T-helper 2 cell treated with Interferon-gamma antibody and Interleukin-4, amounts not matched to agents 5 μg/mL and 100 μg/mL, for 36 hours (primary cell): Measurements from ENCODE around the gene HNRNPK.

Source experiments
- DNase-seq: peaks from one replicate; pipeline ENCODE4 v3.0.0; 2021; ENCODE audit warnings: low spot score
- H3K27ac Mint-ChIP-seq: one replicate; pipeline ENCODE4 v1.8.0; 2021; ENCODE audit warnings: mild to moderate bottlenecking, mixed read lengths
- H3K27me3 Mint-ChIP-seq: one replicate; pipeline ENCODE4 v1.8.0; 2021; ENCODE audit warnings: low read depth, mixed read lengths
- H3K36me3 Mint-ChIP-seq: one replicate; pipeline ENCODE4 v1.8.0; 2021; ENCODE audit warnings: low read depth, mixed read lengths
- H3K4me1 Mint-ChIP-seq: one replicate; pipeline ENCODE4 v1.8.0; 2021; ENCODE audit warnings: low read depth, mixed read lengths
- H3K4me3 Mint-ChIP-seq: one replicate; pipeline ENCODE4 v1.8.0; 2022; ENCODE audit warnings: mild to moderate bottlenecking, moderate library complexity, mixed read lengths
- H3K9me3 Mint-ChIP-seq: one replicate; pipeline ENCODE4 v1.8.0; 2021; ENCODE audit warnings: mixed read lengths

HNRNPK gene

DNA sequence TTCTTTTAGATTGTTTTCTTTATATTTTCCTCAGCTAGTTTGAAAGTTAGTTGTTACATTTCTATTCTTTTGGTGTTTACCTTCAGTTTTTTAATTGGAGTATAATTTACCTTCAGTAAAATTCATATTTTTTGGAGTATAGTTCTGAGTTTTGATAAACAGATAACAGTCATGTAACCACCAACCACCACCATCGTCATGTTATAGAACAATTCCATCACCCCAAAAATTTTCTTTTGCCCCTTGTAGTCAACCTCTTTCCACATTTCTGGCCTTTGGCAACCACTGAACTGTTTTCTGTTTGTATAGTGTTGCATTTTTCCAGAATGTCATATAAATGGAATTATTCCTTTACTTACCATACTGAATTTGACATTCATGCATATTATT is 7.4 kb upstream of the HNRNPK start:
- Mint-ChIP-seq H3K36me3 (peaks cover 28% of the 10 kb centered on the region), H3K4me3 (peak overlapping the region; percentile 33), H3K27me3 (no peaks in the 10 kb centered on the region), H3K9me3 (no peaks in the 10 kb centered on the region), H3K27ac (no peak overlapping the region), H3K4me1 (peaks cover 42% of the 10 kb centered on the region)
- DNase-seq: no peak

DNA sequence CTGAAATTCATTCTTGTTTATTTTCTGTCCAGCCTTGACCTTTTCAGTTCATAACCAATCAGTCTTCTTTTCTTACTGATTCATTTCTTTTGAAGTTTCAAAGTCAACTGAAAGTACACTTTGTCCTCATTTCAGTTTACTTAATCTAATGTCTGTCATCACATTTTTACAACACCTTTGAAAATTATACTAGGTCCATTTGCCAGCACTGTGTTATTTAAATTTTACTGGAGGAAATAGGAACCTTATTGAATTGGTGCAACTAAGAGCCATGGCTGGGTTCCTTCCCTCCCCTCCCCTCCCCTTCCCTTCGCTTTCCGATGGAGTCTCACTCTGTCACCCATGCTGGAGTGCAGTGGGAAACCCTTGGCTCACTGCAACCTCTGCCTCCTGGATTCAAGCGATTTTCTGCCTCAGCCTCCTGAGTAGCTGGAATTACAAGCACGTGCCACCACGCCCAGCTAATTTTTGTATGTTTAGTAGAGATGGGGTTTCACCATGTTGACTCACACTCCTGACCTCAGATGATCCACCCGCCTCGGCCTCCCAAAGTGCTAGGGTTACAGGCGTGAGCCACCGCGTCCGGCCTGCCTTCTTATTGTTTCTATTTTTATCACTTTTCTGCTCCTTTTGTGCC is 6.9 kb upstream of the HNRNPK start:
- DNase-seq: peak; percentile 20
- H3K27me3 Mint-ChIP-seq: no peaks in the 10 kb centered on the region
- H3K27ac Mint-ChIP-seq: peak overlapping the region; percentile 67
- H3K36me3 Mint-ChIP-seq: peaks cover 28% of the 10 kb centered on the region
- H3K4me3 Mint-ChIP-seq: peak overlapping the region; percentile 33
- no peaks in the 10 kb centered on the region for H3K9me3 Mint-ChIP-seq
- H3K4me1 Mint-ChIP-seq: peaks cover 39% of the 10 kb centered on the region

- no peak overlapping the region for H3K27ac Mint-ChIP-seq
- peaks cover 39% of the 10 kb centered on the region for H3K4me1 Mint-ChIP-seq
- DNase-seq: no peak
- no peaks in the 10 kb centered on the region for H3K27me3 Mint-ChIP-seq
- H3K36me3 Mint-ChIP-seq: peaks cover 33% of the 10 kb centered on the region
- H3K9me3 Mint-ChIP-seq: no peaks in the 10 kb centered on the region
- no peak overlapping the region for H3K4me3 Mint-ChIP-seq
Measured at GRCh38 chr9:83986195-83986594, 6.2 kb upstream of the HNRNPK start.

- Mint-ChIP-seq H3K9me3 (no peaks in the 10 kb centered on the region), H3K27ac (peak overlapping the region; percentile 100), H3K4me1 (peaks cover 34% of the 10 kb centered on the region), H3K36me3 (peaks cover 41% of the 10 kb centered on the region), H3K27me3 (no peaks in the 10 kb centered on the region), H3K4me3 (peak overlapping the region; percentile 99)
- DNase-seq: peak; percentile 40
Measured at GRCh38 chr9:83981126-83981871, 1.3 kb upstream of the HNRNPK start.

- no peaks in the 10 kb centered on the region for H3K9me3 Mint-ChIP-seq
- peak within 1 kb of the TSS; percentile 99 for H3K4me3 Mint-ChIP-seq
- H3K36me3 Mint-ChIP-seq: peaks cover 48% of the 10 kb centered on the region
- H3K4me1 Mint-ChIP-seq: peaks cover 37% of the 10 kb centered on the region
- no peaks in the 10 kb centered on the region for H3K27me3 Mint-ChIP-seq
- H3K27ac Mint-ChIP-seq: peak within 1 kb of the TSS; percentile 100
- DNase-seq: peak; percentile 95
Measured at GRCh38 chr9:83980395-83981125, 545 bp upstream of the HNRNPK start, which contains the start of gene RMI1. Gene RMI1, plus strand, starts transcription at chr9:83980805. Its CDS starts 20,182 bp downstream, at chr9:84000987.

GRCh38 chr9:83978992-83979811 is 813 bp downstream of the HNRNPK start:
- Mint-ChIP-seq H3K4me3 (peak overlapping the region; percentile 99), H3K9me3 (no peaks in the 10 kb centered on the region), H3K36me3 (peaks cover 62% of the 10 kb centered on the region), H3K27me3 (no peaks in the 10 kb centered on the region), H3K4me1 (peaks cover 46% of the 10 kb centered on the region), H3K27ac (peak overlapping the region; percentile 100)
- DNase-seq: peak; percentile 82

- Mint-ChIP-seq H3K9me3 (no peaks in the 10 kb centered on the region), H3K27ac (peak overlapping the region; percentile 72), H3K4me1 (peaks cover 36% of the 10 kb centered on the region), H3K36me3 (peaks cover 74% of the 10 kb centered on the region), H3K4me3 (peak overlapping the region; percentile 99), H3K27me3 (no peaks in the 10 kb centered on the region)
- no peak for DNase-seq
Measured at GRCh38 chr9:83977196-83977595, 2.8 kb downstream of the HNRNPK start.

DNA sequence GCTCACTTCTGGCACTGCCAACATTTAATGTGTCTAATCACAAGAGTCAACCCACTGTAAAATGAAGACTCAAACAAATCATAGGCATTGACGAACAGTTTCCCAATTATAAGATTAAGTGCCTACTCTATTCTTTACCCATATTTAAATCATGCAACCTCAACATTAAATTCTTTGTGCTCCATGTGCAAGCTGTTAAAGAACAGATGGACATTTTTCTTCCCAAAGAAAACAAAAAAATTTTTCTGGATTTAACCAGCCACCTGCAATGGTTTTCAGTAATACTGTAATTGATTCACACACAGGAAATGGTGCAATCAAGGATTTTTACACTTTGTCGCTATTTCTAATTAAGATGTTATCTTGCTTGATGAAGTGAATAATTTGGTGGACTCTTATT is 3.6 kb downstream of the HNRNPK start:
- peak overlapping the region; percentile 3 for H3K27ac Mint-ChIP-seq
- peak overlapping the region; percentile 99 for H3K4me3 Mint-ChIP-seq
- DNase-seq: no peak
- H3K27me3 Mint-ChIP-seq: no peaks in the 10 kb centered on the region
- H3K9me3 Mint-ChIP-seq: no peaks in the 10 kb centered on the region
- peaks cover 79% of the 10 kb centered on the region for H3K36me3 Mint-ChIP-seq
- peaks cover 38% of the 10 kb centered on the region for H3K4me1 Mint-ChIP-seq

GRCh38 chr9:83975300-83975699 is 4.7 kb downstream of the HNRNPK start:
- Mint-ChIP-seq H3K4me3 (peak overlapping the region; percentile 55), H3K27me3 (no peaks in the 10 kb centered on the region), H3K4me1 (peaks cover 40% of the 10 kb centered on the region), H3K9me3 (no peaks in the 10 kb centered on the region), H3K27ac (peak overlapping the region; percentile 58), H3K36me3 (peaks cover 86% of the 10 kb centered on the region)
- DNase-seq: no peak

DNA sequence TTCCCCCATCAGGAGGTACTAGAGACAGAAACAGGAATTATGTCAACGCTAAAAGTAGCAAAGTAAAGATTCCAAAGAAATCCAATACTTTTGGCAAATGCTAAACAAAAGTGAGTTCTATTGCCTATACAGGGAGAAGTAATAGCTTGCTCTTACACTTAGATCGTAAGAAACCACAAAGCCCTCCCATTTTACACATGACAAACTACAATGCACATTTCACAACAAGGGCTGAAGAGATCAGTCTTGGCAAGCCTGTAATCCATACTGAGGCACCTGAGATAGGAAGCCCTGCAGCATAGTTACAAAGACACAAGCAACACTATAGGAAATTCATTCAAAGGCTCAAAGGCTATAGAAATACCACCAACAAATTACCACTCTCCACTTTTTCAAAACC is 7.7 kb downstream of the HNRNPK start:
- Mint-ChIP-seq H3K9me3 (no peaks in the 10 kb centered on the region), H3K36me3 (peaks cover 91% of the 10 kb centered on the region), H3K4me3 (no peak overlapping the region), H3K4me1 (peaks cover 33% of the 10 kb centered on the region), H3K27me3 (no peaks in the 10 kb centered on the region), H3K27ac (no peak overlapping the region)
- DNase-seq: no peak

DNA sequence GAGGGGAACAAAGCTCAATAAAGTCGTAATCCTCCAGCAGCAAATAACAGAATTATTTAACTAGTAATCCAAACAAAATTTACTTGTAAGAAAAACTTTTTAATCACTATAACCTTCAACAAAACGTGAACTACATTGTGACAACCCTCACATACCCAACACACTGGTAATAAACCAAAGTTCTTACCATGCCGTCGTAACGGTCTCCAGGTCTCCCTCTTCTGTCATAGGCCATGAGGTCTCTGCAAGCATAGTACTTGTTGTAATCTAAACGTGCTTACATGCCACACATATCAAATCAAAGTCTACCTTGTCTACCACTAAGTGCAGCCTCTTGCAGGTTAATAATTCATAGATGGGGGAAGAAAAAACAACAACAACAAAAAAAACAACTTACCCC is 8.5 kb downstream of the HNRNPK start:
- DNase-seq: no peak
- Mint-ChIP-seq H3K9me3 (no peaks in the 10 kb centered on the region), H3K27me3 (no peaks in the 10 kb centered on the region), H3K27ac (no peak overlapping the region), H3K4me3 (no peak overlapping the region), H3K36me3 (peaks cover 90% of the 10 kb centered on the region), H3K4me1 (peaks cover 28% of the 10 kb centered on the region)

GRCh38 chr9:83969602-83970001 is 10.4 kb downstream of the HNRNPK start:
- Mint-ChIP-seq H3K36me3 (peaks cover 72% of the 10 kb centered on the region), H3K27ac (peak overlapping the region; percentile 20), H3K4me1 (peaks cover 11% of the 10 kb centered on the region), H3K4me3 (no peak overlapping the region), H3K9me3 (no peaks in the 10 kb centered on the region), H3K27me3 (no peaks in the 10 kb centered on the region)
- no peak for DNase-seq

- H3K4me1 Mint-ChIP-seq: peaks cover 5% of the 10 kb centered on the region
- no peak for DNase-seq
- H3K9me3 Mint-ChIP-seq: no peaks in the 10 kb centered on the region
- H3K27me3 Mint-ChIP-seq: no peaks in the 10 kb centered on the region
- H3K27ac Mint-ChIP-seq: no peak overlapping the region
- no peak overlapping the region for H3K4me3 Mint-ChIP-seq
- peaks cover 52% of the 10 kb centered on the region for H3K36me3 Mint-ChIP-seq
Measured at GRCh38 chr9:83967073-83967472, 12.9 kb downstream of the HNRNPK start.
